Endodermal cell (in vitro differentiated cells): ENCODE measurements around the gene MDC1. TPM values are rescaled to one million over a fixed set of nuclear protein-coding genes. Genes with fewer than 3 reads are reported as not detected.
A peak's percentile ranks its signal among the peaks of the same experiment; 100 is the strongest.
"Not testable (repeated sequence)": the region's sequence is repeated elsewhere in the genome, so short reads cannot be mapped to it uniquely, and the experiment has no call there.

Source experiments
- DNase-seq: peaks from one replicate; pipeline ENCODE4 v3.0.0-alpha.2; 2017
- H3K27ac ChIP-seq: 2 replicates; pipeline ENCODE4 v1.5.1; 2013; ENCODE audit warnings: mild to moderate bottlenecking, low read depth, low read length, moderate library complexity
- H3K27me3 ChIP-seq: 2 replicates; pipeline ENCODE4 v1.6.1; 2013; ENCODE audit warnings: mild to moderate bottlenecking, low read length, moderate library complexity; ENCODE audit not compliant: insufficient read depth, control insufficient read depth, poor library complexity, severe bottlenecking
- H3K36me3 ChIP-seq: 2 replicates; pipeline ENCODE4 v1.7.0; 2013; ENCODE audit warnings: mild to moderate bottlenecking, low read length, moderate library complexity; ENCODE audit not compliant: control insufficient read depth, insufficient read depth
- H3K4me1 ChIP-seq: one replicate; pipeline ENCODE4 v1.7.0; 2013; ENCODE audit warnings: low read length; ENCODE audit not compliant: control insufficient read depth, insufficient read depth
- H3K4me3 ChIP-seq: 2 replicates; pipeline ENCODE4 v1.5.1; 2013; ENCODE audit warnings: mild to moderate bottlenecking, low read length, moderate library complexity
- H3K9ac ChIP-seq: 2 replicates; pipeline ENCODE4 v1.6.1; 2013; ENCODE audit warnings: mild to moderate bottlenecking, low read length, moderate library complexity; ENCODE audit not compliant: poor library complexity, severe bottlenecking; ENCODE audit errors: extremely low read depth
- H3K9me3 ChIP-seq: 2 replicates; pipeline ENCODE4 v1.6.1; 2013; ENCODE audit warnings: mild to moderate bottlenecking, low read length, moderate library complexity; ENCODE audit not compliant: control insufficient read depth
- H3K27ac Mint-ChIP-seq: 2 replicates; pipeline ENCODE4 v1.8.0; 2020; ENCODE audit warnings: mixed read lengths
- H3K27me3 Mint-ChIP-seq: 2 replicates; pipeline ENCODE4 v1.8.0; 2021; ENCODE audit warnings: mild to moderate bottlenecking, mixed read lengths; ENCODE audit not compliant: insufficient read depth
- H3K36me3 Mint-ChIP-seq: 2 replicates; pipeline ENCODE4 v1.8.0; 2020; ENCODE audit warnings: low read depth, mixed read lengths
- H3K4me1 Mint-ChIP-seq: 2 replicates; pipeline ENCODE4 v1.8.0; 2020; ENCODE audit warnings: mixed read lengths
- H3K4me3 Mint-ChIP-seq: 2 replicates; pipeline ENCODE4 v1.8.0; 2020; ENCODE audit warnings: mild to moderate bottlenecking, moderate library complexity, mixed read lengths
- H3K9me3 Mint-ChIP-seq: 2 replicates; pipeline ENCODE4 v1.8.0; 2020; ENCODE audit warnings: mild to moderate bottlenecking, mixed read lengths
- WGBS, 2 experiments: methylation state at CpG; one replicate each; pipeline versions ENCODE4 v1.1.5 to v1.1.7; 2013; ENCODE audit warnings: missing lambda C conversion rate in 2 of 2, mixed read lengths in 1 of 2; ENCODE audit not compliant: insufficient coverage in 1 of 2, insufficient read length in 1 of 2; 5-methylcytosine and 5-hydroxymethylcytosine counted together
- long read RNA-seq, 4 experiments: library from polyadenylated mRNA in 2 of 4; library from RNA in 1 of 4; library from capped mRNA in 1 of 4; stranded (forward) in 3 of 4; unstranded in 1 of 4; transcript quantifications; one replicate each; pipeline ENCODE4 v2.0.0, GENCODE V29; 2020 to 2021; ENCODE audit warnings: inconsistent platforms in 1 of 4
- polyA plus RNA-seq, 2 experiments: library from polyadenylated mRNA; stranded (reverse); fragments of 50-300 nt; gene quantifications; one replicate each; pipeline ENCODE4 v1.2.3, GENCODE V29; 2013
- total RNA-seq, 2 donors: library from RNA; stranded (reverse); fragmentation: NEBNext Ultra II Directional in 1 of 2; extraction: Animal tissue kit (Norgen Biotek cat#: 25700) in 1 of 2; gene quantifications; 2 replicates in 1 of 2; 3 replicates in 1 of 2; pipeline ENCODE4 v1.2.1, GENCODE V29; 2021
- TF ChIP-seq, protein P1 (sequence below): fragments of 200-600 bp; sonication (generic); conservative IDR thresholded peaks from 2 replicates; pipeline ENCODE4 v1.5.0; 2021; ENCODE audit warnings: antibody characterized with exemption, mild to moderate bottlenecking

The MDC1 gene, protein sequence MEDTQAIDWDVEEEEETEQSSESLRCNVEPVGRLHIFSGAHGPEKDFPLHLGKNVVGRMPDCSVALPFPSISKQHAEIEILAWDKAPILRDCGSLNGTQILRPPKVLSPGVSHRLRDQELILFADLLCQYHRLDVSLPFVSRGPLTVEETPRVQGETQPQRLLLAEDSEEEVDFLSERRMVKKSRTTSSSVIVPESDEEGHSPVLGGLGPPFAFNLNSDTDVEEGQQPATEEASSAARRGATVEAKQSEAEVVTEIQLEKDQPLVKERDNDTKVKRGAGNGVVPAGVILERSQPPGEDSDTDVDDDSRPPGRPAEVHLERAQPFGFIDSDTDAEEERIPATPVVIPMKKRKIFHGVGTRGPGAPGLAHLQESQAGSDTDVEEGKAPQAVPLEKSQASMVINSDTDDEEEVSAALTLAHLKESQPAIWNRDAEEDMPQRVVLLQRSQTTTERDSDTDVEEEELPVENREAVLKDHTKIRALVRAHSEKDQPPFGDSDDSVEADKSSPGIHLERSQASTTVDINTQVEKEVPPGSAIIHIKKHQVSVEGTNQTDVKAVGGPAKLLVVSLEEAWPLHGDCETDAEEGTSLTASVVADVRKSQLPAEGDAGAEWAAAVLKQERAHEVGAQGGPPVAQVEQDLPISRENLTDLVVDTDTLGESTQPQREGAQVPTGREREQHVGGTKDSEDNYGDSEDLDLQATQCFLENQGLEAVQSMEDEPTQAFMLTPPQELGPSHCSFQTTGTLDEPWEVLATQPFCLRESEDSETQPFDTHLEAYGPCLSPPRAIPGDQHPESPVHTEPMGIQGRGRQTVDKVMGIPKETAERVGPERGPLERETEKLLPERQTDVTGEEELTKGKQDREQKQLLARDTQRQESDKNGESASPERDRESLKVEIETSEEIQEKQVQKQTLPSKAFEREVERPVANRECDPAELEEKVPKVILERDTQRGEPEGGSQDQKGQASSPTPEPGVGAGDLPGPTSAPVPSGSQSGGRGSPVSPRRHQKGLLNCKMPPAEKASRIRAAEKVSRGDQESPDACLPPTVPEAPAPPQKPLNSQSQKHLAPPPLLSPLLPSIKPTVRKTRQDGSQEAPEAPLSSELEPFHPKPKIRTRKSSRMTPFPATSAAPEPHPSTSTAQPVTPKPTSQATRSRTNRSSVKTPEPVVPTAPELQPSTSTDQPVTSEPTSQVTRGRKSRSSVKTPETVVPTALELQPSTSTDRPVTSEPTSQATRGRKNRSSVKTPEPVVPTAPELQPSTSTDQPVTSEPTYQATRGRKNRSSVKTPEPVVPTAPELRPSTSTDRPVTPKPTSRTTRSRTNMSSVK (N-terminal part only)
- total RNA-seq: 10 to 100 TPM; 79.0 to 95.1 TPM
- polyA plus RNA-seq (2013, experiment 1 of 2): 80.0 TPM
- 74.0 TPM for polyA plus RNA-seq (2013, experiment 2 of 2)
- long read RNA-seq, experiment 1, partial matches to known transcripts: 17 of 19 reads
- long read RNA-seq, experiment 1, other reads (novel, unspliced or antisense): 2 of 19 reads
- long read RNA-seq, experiment 2, full-length matches to known transcripts: 1 of 48 reads
- long read RNA-seq, experiment 2, partial matches to known transcripts: 18 of 48 reads
- long read RNA-seq, experiment 2, other reads (novel, unspliced or antisense): 29 of 48 reads
- long read RNA-seq, experiment 3, partial matches to known transcripts: 12 of 19 reads
- long read RNA-seq, experiment 3, other reads (novel, unspliced or antisense): 6 of 19 reads
- long read RNA-seq, experiment 4, partial matches to known transcripts: 1 of 7 reads
- long read RNA-seq, experiment 4, other reads (novel, unspliced or antisense): 6 of 7 reads

DNA sequence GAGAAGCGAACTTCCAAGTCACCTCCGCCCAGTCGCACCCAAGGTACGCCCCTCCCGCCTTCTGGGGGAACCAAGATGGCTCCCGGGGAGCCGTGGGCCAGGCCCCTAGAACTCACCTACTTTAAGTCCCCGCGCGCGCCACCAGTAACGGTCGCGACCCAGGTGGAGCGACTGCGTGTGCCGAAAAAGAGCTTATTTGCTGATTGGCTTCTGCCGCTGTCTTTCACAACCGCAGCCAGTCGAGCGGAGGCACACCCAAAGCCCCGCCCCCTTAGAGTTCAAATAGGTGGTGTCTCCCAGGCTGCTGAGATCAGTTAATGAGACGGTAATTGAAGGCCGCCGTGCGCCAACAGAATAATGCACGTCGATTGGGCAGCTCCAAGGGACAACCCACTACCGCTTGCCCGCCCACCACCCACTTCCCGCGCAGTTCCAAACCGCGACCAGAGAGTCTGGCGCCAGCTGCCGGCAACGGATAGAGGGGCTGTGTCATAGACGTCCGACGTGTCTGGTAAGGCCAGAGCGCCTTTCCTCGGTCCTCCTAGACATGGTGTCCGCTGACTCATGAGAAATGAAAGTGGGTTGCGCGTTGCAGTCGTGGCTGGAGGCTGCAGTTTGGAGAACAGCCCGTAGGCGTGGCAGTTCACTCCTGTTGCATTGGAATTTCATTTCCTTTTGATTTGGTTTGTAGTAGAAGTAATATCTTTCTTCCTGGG is at the start of gene MDC1:
TSS of gene MDC1 (minus strand) at position 153 of the 716 bp plus-strand sequence. CDS start 2,106 bp downstream, outside the sequence.
- H3K4me3 Mint-ChIP-seq: peak within 1 kb of the TSS; percentile 99
- Histone ChIP-seq H3K4me1 (no peaks in the 10 kb centered on the region), H3K36me3 (peaks cover 39% of the 10 kb centered on the region), H3K9me3 (no peaks in the 10 kb centered on the region), H3K27me3 (no peaks in the 10 kb centered on the region), H3K4me3 (peak within 1 kb of the TSS; percentile 99), H3K9ac (peak within 1 kb of the TSS; percentile 88), H3K27ac (peak within 1 kb of the TSS; percentile 91)
- 0% methylated on average over 41 to 48 of the region's 48 CpGs for WGBS, 2 experiments
- peak within 1 kb of the TSS; percentile 100 for H3K27ac Mint-ChIP-seq
- H3K36me3 Mint-ChIP-seq: peaks cover 39% of the 10 kb centered on the region
- peaks cover 17% of the 10 kb centered on the region for H3K4me1 Mint-ChIP-seq
- DNase-seq: peak; percentile 99
- no peaks in the 10 kb centered on the region for H3K9me3 Mint-ChIP-seq
- H3K27me3 Mint-ChIP-seq: no peaks in the 10 kb centered on the region
- TF ChIP-seq, protein P1, sequence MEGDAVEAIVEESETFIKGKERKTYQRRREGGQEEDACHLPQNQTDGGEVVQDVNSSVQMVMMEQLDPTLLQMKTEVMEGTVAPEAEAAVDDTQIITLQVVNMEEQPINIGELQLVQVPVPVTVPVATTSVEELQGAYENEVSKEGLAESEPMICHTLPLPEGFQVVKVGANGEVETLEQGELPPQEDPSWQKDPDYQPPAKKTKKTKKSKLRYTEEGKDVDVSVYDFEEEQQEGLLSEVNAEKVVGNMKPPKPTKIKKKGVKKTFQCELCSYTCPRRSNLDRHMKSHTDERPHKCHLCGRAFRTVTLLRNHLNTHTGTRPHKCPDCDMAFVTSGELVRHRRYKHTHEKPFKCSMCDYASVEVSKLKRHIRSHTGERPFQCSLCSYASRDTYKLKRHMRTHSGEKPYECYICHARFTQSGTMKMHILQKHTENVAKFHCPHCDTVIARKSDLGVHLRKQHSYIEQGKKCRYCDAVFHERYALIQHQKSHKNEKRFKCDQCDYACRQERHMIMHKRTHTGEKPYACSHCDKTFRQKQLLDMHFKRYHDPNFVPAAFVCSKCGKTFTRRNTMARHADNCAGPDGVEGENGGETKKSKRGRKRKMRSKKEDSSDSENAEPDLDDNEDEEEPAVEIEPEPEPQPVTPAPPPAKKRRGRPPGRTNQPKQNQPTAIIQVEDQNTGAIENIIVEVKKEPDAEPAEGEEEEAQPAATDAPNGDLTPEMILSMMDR: peak; percentile 39

DNA sequence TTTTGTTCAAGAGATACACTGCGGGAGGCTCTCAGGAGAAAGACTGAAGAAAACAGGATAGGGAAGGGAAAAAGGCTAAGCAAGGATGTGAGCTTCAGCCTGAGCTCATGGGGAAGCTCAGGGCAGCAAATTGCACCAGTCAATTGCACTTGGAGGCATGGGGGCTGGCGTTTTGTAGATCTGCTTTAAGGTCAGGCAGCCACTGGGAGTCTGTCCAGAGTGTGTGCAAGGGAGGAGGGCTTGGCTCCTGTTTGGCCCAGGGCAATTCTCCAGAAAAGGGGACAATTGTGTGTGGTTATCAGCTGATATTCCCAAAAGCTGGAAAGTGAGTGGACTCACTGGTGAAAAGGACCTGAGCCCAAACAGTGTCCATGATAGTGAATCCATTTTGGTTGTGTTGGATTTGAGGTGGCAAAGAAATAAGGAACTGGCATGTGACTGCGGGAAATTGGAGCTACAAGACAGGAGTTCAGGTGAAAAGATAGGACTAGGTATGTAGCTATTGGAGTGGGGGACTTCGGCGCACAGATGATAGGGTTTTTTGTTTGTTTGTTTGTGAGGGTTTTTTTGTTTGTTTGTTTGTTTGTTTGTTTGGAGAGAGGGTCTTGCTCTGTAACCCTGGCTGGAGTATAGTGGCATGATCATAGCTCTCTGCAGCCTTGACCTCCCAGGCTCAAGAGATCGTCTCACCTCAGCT is 49.5 kb upstream of the MDC1 start:
- Mint-ChIP-seq H3K27ac (peak overlapping the region; percentile 86), H3K4me3 (no peak overlapping the region), H3K4me1 (peaks cover 52% of the 10 kb centered on the region), H3K9me3 (peaks cover 2% of the 10 kb centered on the region), H3K36me3 (no peaks in the 10 kb centered on the region), H3K27me3 (no peaks in the 10 kb centered on the region)
- Histone ChIP-seq H3K9ac (no peak overlapping the region), H3K4me1 (peaks cover 13% of the 10 kb centered on the region), H3K9me3 (no peaks in the 10 kb centered on the region), H3K4me3 (no peak overlapping the region), H3K27ac (no peak overlapping the region), H3K36me3 (no peaks in the 10 kb centered on the region), H3K27me3 (no peaks in the 10 kb centered on the region)
- WGBS, 2 experiments: 67 to 87% methylated on average over 4 to 6 of the region's 6 CpGs
- TF ChIP-seq, protein P1: no peak
- DNase-seq: no peak

GRCh38 chr6:30765495-30765894 is 48.4 kb upstream of the MDC1 start:
- peak overlapping the region; percentile 70 for H3K9ac ChIP-seq
- not testable (repeated sequence) for H3K36me3 Mint-ChIP-seq, H3K36me3 ChIP-seq, H3K27me3 ChIP-seq, H3K4me3 ChIP-seq, H3K27me3 Mint-ChIP-seq, H3K9me3 ChIP-seq, H3K4me3 Mint-ChIP-seq, DNase-seq, H3K9me3 Mint-ChIP-seq
- H3K27ac ChIP-seq: peak overlapping the region; percentile 56
- WGBS, 2 experiments: 10% methylated on average over 1 of the region's 1 CpG; no CpG with 5 or more reads in 1 of the 2 experiments
- peaks cover 17% of the 10 kb centered on the region for H3K4me1 ChIP-seq
- Mint-ChIP-seq H3K27ac (peak overlapping the region; percentile 93), H3K4me1 (peaks cover 52% of the 10 kb centered on the region)

DNA sequence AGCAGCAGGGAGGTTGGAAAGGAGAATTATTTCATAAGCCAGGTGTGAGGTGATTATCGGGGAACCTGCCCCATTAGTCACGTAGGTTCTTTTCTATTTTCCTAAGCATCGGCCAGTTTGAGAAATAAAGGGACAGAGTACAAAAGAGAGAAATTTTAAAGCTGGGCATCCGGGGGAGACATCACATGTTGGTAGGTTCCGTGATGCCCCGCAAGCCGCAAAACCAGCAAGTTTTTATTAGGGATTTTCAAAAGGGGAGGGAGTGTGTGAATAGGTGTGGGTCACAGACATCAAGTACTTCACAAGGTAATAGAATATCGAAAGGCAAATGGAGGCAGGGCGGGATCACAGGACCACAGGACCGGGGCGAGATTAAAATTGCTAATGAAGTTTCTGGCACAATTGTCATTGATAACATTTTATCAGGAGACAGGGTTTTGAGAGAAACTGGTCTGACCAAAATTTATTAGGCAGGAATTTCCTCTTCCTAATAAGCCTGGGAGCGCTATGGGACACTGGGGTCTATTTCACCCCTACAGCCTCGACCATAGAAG is 47.5 kb upstream of the MDC1 start:
- not testable (repeated sequence) for H3K36me3 ChIP-seq, H3K9me3 Mint-ChIP-seq, H3K27me3 Mint-ChIP-seq, H3K27me3 ChIP-seq, H3K9me3 ChIP-seq, H3K36me3 Mint-ChIP-seq
- peaks cover 50% of the 10 kb centered on the region for H3K4me1 Mint-ChIP-seq
- peak overlapping the region; percentile 93 for H3K27ac Mint-ChIP-seq
- DNase-seq: peak; percentile 88
- H3K27ac ChIP-seq: peak overlapping the region; percentile 91
- WGBS, 2 experiments: 8 to 14% methylated on average over 8 to 13 of the region's 13 CpGs
- H3K9ac ChIP-seq: peak overlapping the region; percentile 70
- peak overlapping the region; percentile 38 for H3K4me3 ChIP-seq
- H3K4me3 Mint-ChIP-seq: peak overlapping the region; percentile 30
- peaks cover 13% of the 10 kb centered on the region for H3K4me1 ChIP-seq
